Loucy (cell line): ENCODE results near the gene ZNF148.

ENCODE experiments used
- H2AFZ ChIP-seq: fragments of 200-600 bp; sonication (generic); 2 replicates; pipeline ENCODE4 v1.6.0; 2016; ENCODE audit warnings: antibody characterized with exemption, mild to moderate bottlenecking, low read length, moderate library complexity
- H3F3A ChIP-seq: fragments of 200-600 bp; 2 replicates; pipeline ENCODE4 v1.6.0; 2016; ENCODE audit warnings: antibody characterized with exemption, low read depth, mild to moderate bottlenecking
- H3K27me3 ChIP-seq: fragments of 200-600 bp; sonication (generic); 2 replicates; pipeline ENCODE4 v1.6.1; 2014; ENCODE audit warnings: low read length, mild to moderate bottlenecking; ENCODE audit not compliant: insufficient read depth, poor library complexity, severe bottlenecking
- H3K36me3 ChIP-seq: fragments of 200-600 bp; sonication (generic); 2 replicates; pipeline ENCODE4 v1.6.1; 2016; ENCODE audit warnings: low read length; ENCODE audit not compliant: insufficient read depth
- H3K4me1 ChIP-seq: fragments of 200-600 bp; sonication (generic); 2 replicates; pipeline ENCODE4 v1.5.1; 2014; ENCODE audit warnings: low read length, mild to moderate bottlenecking; ENCODE audit not compliant: insufficient read depth, poor library complexity, severe bottlenecking
- H3K4me2 ChIP-seq: fragments of 200-600 bp; sonication (generic); 2 replicates; pipeline ENCODE4 v1.6.0; 2014; ENCODE audit warnings: antibody characterized with exemption, low read length, low read depth, mild to moderate bottlenecking; ENCODE audit not compliant: poor library complexity, severe bottlenecking
- H3K4me3 ChIP-seq: fragments of 200-600 bp; sonication (generic); 2 replicates; pipeline ENCODE4 v1.5.1; 2014; ENCODE audit warnings: low read length, mild to moderate bottlenecking, mixed read lengths; ENCODE audit not compliant: poor library complexity, severe bottlenecking
- H3K79me2 ChIP-seq: fragments of 200-600 bp; sonication (generic); 2 replicates; pipeline ENCODE4 v1.6.1; 2014; ENCODE audit warnings: low read length; ENCODE audit not compliant: insufficient read depth
- H3K9ac ChIP-seq: fragments of 200-600 bp; sonication (generic); 2 replicates; pipeline ENCODE4 v1.6.0; 2014; ENCODE audit warnings: mild to moderate bottlenecking, low read depth, low read length, moderate library complexity; ENCODE audit not compliant: poor library complexity, severe bottlenecking
- H3K9me2 ChIP-seq: fragments of 200-600 bp; sonication (generic); replicated peaks from 2 replicates; pipeline ENCODE4 v1.6.1; 2016; ENCODE audit warnings: low read depth, low read length, mixed read lengths
- H3K9me3 ChIP-seq: fragments of 200-600 bp; sonication (generic); 2 replicates; pipeline ENCODE4 v1.6.1; 2014; ENCODE audit warnings: mild to moderate bottlenecking, antibody characterized with exemption, low read length, low read depth; ENCODE audit not compliant: insufficient read depth
- H4K20me1 ChIP-seq: fragments of 200-600 bp; sonication (generic); 2 replicates; pipeline ENCODE4 v1.6.0; 2014; ENCODE audit warnings: antibody characterized with exemption, low read length, mild to moderate bottlenecking; ENCODE audit not compliant: insufficient read depth, poor library complexity, severe bottlenecking
- EZH2phosphoT487 ChIP-seq: fragments of 200-600 bp; IDR thresholded peaks from 2 replicates; pipeline ENCODE4 v1.6.1; 2018; ENCODE audit warnings: antibody characterized with exemption, mild to moderate bottlenecking, moderate library complexity, borderline replicate concordance
- TF ChIP-seq, protein P1 (sequence below): fragments of 200-600 bp; sonication (generic); conservative IDR thresholded peaks from 2 replicates; pipeline ENCODE4 v1.5.1; 2014; ENCODE audit warnings: mild to moderate bottlenecking, antibody characterized with exemption, low read length

ZNF148 gene

DNA sequence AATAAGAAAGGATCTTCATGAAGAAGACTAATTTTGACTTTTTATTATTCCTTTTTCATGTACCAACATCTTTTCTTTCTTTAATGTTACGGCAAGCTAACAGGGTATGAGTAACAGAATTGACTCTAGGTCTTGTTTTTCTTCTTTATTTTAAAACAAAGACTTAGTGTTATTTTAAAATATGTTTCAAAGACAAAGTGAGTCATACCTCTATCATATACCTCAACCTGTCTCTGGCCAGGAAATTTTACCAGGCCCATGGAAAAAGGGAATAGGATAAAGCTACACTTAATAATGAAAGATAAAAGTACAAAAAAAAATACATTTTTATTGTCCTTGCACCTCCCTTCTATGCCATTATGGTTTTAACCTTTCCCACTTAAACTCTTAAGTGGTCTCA, 57.4 kb downstream of the ZNF148 start:
- no peaks in the 10 kb centered on the region for H3K4me1 ChIP-seq
- no peak overlapping the region for H2AFZ ChIP-seq
- H3K9me2 ChIP-seq: no peaks in the 10 kb centered on the region
- H3F3A ChIP-seq: no peaks in the 10 kb centered on the region
- H3K27me3 ChIP-seq: no peaks in the 10 kb centered on the region
- H3K36me3 ChIP-seq: peaks cover 62% of the 10 kb centered on the region; the same call in 1 of the 2 replicates
- TF ChIP-seq, protein P1, sequence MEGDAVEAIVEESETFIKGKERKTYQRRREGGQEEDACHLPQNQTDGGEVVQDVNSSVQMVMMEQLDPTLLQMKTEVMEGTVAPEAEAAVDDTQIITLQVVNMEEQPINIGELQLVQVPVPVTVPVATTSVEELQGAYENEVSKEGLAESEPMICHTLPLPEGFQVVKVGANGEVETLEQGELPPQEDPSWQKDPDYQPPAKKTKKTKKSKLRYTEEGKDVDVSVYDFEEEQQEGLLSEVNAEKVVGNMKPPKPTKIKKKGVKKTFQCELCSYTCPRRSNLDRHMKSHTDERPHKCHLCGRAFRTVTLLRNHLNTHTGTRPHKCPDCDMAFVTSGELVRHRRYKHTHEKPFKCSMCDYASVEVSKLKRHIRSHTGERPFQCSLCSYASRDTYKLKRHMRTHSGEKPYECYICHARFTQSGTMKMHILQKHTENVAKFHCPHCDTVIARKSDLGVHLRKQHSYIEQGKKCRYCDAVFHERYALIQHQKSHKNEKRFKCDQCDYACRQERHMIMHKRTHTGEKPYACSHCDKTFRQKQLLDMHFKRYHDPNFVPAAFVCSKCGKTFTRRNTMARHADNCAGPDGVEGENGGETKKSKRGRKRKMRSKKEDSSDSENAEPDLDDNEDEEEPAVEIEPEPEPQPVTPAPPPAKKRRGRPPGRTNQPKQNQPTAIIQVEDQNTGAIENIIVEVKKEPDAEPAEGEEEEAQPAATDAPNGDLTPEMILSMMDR: no peak
- TF ChIP-seq EZH2phosphoT487: no peak
- peaks cover 4% of the 10 kb centered on the region for H4K20me1 ChIP-seq
- H3K4me2 ChIP-seq: no peak overlapping the region
- H3K79me2 ChIP-seq: no peaks in the 10 kb centered on the region; the same call in 1 of the 2 replicates
- no peak overlapping the region for H3K4me3 ChIP-seq
- no peaks in the 10 kb centered on the region for H3K9me3 ChIP-seq
- H3K9ac ChIP-seq: no peak overlapping the region

DNA sequence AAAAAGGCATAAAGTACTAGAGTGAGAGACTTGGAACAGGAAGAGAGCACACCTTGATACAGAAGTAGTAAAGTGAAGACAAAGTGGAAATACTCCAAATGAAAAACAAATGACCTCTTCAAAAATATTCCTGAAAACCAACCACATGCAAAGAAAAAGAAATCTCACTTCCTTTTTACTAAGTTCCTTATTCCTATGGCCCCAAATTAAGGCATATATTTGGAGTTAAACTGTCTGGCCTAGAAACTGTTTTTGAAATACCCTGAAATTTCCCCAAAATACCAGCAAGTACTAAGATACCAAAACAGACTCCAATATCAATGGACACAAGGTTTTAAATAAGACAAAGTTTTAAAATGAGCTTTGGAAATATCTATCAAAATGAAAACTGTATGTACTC, 58.2 kb downstream of the ZNF148 start:
- H3F3A ChIP-seq: no peaks in the 10 kb centered on the region
- no peaks in the 10 kb centered on the region for H3K9me3 ChIP-seq
- no peak overlapping the region for H3K4me2 ChIP-seq
- H3K9me2 ChIP-seq: no peaks in the 10 kb centered on the region
- H3K27me3 ChIP-seq: no peaks in the 10 kb centered on the region
- H3K36me3 ChIP-seq: peaks cover 60% of the 10 kb centered on the region; the same call in 1 of the 2 replicates
- TF ChIP-seq, protein P1: no peak
- no peak for TF ChIP-seq EZH2phosphoT487
- H2AFZ ChIP-seq: no peak overlapping the region
- no peak overlapping the region for H3K9ac ChIP-seq
- H3K79me2 ChIP-seq: no peaks in the 10 kb centered on the region; the same call in 1 of the 2 replicates
- no peaks in the 10 kb centered on the region for H3K4me1 ChIP-seq
- peaks cover 4% of the 10 kb centered on the region for H4K20me1 ChIP-seq
- H3K4me3 ChIP-seq: no peak overlapping the region

GRCh38 chr3:125316246-125316645, 58.9 kb downstream of the ZNF148 start:
- Histone ChIP-seq H3K9ac (no peak overlapping the region), H4K20me1 (peaks cover under 1% of the 10 kb centered on the region), H3K9me2 (no peaks in the 10 kb centered on the region), H3K79me2 (no peaks in the 10 kb centered on the region; the same call in 1 of the 2 replicates), H3K9me3 (no peaks in the 10 kb centered on the region), H2AFZ (no peak overlapping the region), H3K4me3 (no peak overlapping the region), H3F3A (no peaks in the 10 kb centered on the region), H3K27me3 (no peaks in the 10 kb centered on the region), H3K4me1 (no peaks in the 10 kb centered on the region), H3K4me2 (no peak overlapping the region), H3K36me3 (peaks cover 62% of the 10 kb centered on the region; the same call in 1 of the 2 replicates)
- no peak for TF ChIP-seq EZH2phosphoT487
- TF ChIP-seq, protein P1: no peak
